Stimulated activated CD4-positive, alpha-beta T cell treated with anti-CD3 and anti-CD28 coated beads, Interleukin-1b, Interleukin-23, amount 100 ng/mL, for 1 hour (primary cell): ENCODE results near the gene TUBGCP3.
"Not testable (repeated sequence)": the region's sequence is repeated elsewhere in the genome, so short reads cannot be mapped to it uniquely, and the experiment has no call there.

Source experiments
- DNase-seq, 2 donors: peaks; one replicate each; pipeline ENCODE4 v3.0.0-alpha.2; 2020; ENCODE audit warnings: low read depth in 2 of 2

Gene TUBGCP3

GRCh38 chr13:112526146-112526853 is 61.7 kb downstream of the TUBGCP3 start:
- DNase-seq: no peak

DNA sequence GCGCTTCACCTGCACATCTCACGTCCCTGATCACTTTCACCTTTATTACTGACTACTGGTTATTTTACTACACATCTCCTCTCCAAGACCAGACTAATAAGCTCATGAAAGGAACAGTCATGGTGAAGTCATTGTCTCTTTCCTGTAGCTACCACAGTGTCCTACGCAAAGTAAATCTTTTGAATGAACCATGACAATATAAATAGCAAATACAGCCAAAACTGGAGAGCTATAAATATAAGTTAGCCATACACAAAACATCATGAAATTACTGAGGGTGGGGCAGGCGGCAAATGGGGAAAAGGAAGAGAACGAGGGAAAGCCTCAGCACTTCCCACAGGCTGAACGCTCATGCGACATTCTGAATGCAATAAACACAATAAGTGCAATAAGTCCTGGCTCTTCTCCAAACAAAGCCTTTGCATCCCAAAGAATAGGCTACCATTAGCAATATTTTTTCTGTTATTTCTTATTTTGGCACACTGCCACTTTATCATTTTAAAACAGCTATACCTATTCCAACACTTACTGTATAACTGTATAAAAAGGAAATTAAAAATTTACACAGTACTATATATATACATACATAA is 62.5 kb downstream of the TUBGCP3 start:
- no peak for DNase-seq

- no peak for DNase-seq
Observed at GRCh38 chr13:112522578-112522977, 65.4 kb downstream of the TUBGCP3 start.

GRCh38 chr13:112521073-112521685 is 66.8 kb downstream of the TUBGCP3 start:
- no peak for DNase-seq

DNA sequence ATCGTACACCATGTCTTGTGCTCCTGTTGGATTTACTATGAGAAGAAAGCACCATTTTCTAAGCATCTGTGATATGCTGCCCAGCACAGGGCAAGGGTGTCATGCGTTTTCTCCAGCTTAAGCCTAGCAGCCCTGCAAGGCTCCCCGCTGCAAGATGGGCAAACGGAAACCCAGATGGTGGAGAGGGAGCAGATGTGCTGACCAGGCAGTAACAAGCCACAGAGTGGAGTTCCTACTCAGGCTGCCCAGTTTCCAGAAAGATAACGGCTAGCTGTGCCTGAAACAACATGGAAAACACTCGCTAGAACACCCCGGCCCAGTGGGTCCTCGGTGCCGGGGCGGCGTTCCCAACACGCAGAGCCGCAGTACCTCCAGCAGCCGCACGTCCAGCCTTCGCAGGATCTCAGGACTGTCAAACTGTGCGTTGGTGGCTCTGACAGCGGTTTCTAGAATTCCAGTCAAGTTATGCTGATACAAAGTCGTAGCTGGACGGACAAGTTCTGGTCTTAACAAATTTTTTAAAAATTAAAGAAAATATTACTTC is 68.4 kb downstream of the TUBGCP3 start:
- no peak for DNase-seq

DNA sequence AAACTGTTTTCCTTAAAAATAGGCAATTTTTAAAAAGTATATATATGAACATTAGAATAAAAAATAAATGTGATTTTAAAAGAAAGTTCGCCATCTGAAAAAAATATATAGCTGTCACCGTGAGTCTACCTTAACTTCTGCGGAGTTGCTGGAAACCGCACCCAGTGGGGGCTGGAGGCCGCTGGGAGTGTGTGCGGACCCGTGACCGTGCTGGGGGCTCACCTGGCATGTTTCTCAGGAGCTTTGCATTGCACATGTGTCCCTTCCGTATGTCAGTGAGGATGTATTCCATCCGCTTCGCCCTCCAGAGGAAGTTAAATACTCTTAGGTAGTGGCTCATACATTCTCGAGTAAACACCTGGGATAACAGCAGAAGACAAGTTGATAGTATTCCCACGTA is 71.7 kb downstream of the TUBGCP3 start:
- DNase-seq: no peak

- DNase-seq: no peak
Observed at GRCh38 chr13:112513761-112514160, 74.2 kb downstream of the TUBGCP3 start.

- DNase-seq: no peak
Observed at GRCh38 chr13:112510987-112511685, 76.8 kb downstream of the TUBGCP3 start.

GRCh38 chr13:112510002-112510780 is 77.8 kb downstream of the TUBGCP3 start:
- no peak for DNase-seq

DNA sequence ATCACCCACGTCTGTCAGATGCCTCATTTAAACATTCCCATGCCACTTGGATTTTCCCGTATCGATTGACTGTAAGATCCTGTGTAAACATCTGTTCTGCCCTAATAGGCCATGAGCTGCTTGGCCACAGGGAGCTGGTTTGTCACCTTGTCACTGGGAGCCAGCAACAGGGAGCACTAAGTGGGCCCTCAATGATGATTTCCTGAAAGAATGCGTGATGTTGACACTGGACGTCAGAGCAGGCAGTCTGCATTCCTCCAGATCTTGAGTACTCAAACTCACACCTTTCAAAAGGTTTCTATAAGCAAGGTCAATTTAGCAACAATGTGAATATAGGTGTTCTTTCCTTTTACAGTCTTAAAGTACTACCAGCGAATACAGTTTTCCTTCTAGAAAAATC is 78.8 kb downstream of the TUBGCP3 start:
- no peak for DNase-seq

DNA sequence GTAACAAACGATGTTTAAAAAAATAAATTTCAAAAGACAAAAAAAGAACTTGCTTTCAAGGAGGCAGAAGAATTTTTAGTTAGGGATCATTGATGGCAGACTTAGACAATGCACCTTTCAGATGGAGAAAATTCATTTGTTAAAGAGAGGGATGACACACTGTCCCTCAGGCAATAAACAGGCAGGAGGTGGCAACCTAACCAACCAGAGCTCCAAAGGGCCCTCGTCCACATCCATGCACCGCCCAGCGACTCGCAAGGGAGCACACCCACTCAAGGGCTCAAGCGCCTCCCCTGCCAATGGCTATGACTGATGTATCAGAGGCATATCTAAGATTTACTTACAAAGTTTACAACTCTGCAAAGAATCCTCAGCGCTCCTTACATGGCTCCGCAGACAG is 81.9 kb downstream of the TUBGCP3 start:
- no peak for DNase-seq

- no peak for DNase-seq
Observed at GRCh38 chr13:112496166-112496565, 91.8 kb downstream of the TUBGCP3 start.

DNA sequence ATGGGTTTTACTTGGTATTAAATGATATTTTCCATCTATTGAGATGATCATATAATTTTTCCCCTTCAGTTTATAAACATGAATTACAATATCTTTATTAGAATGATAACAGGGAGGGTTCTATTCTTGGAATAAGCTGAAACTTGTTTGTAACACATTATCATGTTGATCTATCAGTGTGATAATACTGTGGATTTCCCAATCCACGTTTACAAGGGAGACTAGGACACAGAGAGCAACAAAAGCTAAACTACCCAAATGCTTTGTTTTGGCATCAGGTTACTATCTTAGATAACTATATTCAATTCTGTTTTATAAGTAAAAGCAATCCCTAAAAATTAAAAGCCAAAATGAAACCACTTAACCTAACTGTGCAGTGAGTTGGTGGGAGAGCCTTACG is 92.5 kb downstream of the TUBGCP3 start:
- DNase-seq: no peak

GRCh38 chr13:112489199-112489598 is 98.8 kb downstream of the TUBGCP3 start:
- no peak for DNase-seq

- not testable (repeated sequence) for DNase-seq
Observed at GRCh38 chr13:112488343-112489050, 99.5 kb downstream of the TUBGCP3 start.

GRCh38 chr13:112487127-112487517 is 100.8 kb downstream of the TUBGCP3 start:
- no peak for DNase-seq

DNA sequence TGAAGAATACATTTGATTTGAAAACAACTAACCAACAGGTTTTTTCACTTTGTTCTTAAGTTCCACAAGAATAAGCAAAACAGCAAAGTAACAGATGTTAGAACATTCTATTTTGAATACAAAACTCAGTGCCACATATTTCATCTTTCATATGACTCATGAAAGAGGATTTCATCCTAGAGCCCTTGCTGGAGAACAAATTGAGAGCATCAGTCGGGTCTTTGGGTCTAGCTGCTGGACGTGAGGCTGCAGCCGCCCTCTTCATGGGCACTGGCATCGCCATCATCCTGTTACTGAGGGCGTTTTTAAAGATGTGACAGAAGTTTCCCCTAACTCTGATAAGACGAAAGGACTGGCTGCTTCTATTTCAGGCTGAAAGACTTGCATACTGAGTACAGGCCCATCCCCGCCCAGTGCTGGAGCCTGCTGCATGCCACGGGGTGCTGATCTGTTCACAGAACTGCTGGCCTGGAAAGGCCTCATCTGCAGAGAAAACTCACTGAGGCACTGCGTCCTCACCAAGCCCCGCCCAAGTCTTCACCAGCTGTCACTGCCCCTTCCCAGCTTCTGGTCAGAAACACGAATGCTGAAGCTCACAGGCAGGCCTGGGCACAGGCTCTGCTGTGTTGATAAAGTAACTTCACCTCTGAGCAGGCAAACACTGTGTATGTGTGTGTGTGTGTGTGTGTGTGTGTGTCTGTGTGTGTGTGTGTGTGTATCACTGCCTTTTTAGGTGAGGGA is 101.4 kb downstream of the TUBGCP3 start:
- DNase-seq: no peak

DNA sequence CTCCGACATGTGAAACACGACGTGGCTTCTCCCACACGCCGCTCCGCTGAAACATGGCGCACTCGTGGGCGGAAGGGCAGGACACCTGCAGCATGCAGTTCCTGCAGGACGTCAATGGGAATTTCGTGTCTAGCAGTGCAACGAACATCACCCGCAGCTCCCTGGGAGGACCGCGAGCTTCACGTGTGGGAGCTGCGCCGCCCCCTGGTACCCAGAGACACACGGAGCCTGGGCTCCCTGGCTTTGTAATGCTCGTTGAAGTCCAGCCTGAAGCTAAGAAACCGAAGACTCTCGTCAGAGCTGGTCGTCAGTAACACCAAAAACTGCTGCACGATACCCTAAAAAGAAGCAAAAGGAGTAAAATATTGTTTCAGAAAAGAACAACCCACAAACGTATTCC is 102.1 kb downstream of the TUBGCP3 start:
- DNase-seq: not testable (repeated sequence)

GRCh38 chr13:112483299-112483698 is 104.7 kb downstream of the TUBGCP3 start:
- DNase-seq: no peak

DNA sequence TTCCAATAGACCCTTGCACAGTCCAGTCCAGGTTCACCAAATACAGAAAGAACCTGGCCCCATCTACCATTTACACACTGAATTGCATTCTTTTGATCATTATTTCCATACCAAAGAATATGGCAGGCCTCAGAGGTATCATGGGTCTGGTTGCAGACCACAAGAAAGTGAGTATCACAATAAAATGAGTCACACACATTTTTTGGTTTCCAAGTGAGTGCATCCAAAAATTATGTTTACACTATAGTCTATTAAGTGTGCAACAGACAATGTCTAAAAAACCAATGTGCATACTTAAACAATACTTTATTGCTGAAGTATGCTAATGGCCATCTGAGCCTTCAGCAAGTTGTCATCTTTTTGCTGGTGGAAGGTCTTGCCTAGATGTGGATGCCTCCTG is 106.5 kb downstream of the TUBGCP3 start:
- DNase-seq: no peak
